Ovary (tissue), 3 donors: ENCODE data around the gene IGFLR1.

Source experiments
- CTCF ChIP-seq, 3 donors: fragments of 450-650 bp in 2 of 3; fragments of 200-600 bp in 1 of 3; IDR thresholded peaks; one replicate each; pipeline versions ENCODE4 v1.5.1 to v1.8.0; 2016 to 2022; ENCODE audit warnings: antibody characterized with exemption in 3 of 3, mild to moderate bottlenecking in 1 of 3
- EP300 ChIP-seq: sonication (generic); formaldehyde crosslinking; IDR thresholded peaks from one replicate; pipeline ENCODE4 v1.6.1; 2017; ENCODE audit warnings: antibody characterized with exemption
- POLR2A ChIP-seq: fragments of 450-650 bp; IDR thresholded peaks from one replicate; pipeline ENCODE4 v1.6.1; 2017; ENCODE audit warnings: antibody characterized with exemption, mild to moderate bottlenecking, moderate library complexity
- donor health status: DM: no; HTN: no; CAD: no.

GRCh38 chr19:35780058-35780457 is 37.8 kb upstream of the IGFLR1 start:
- no peak for TF ChIP-seq CTCF (IDR thresholded peaks at IDR 0.05)
- no peak for TF ChIP-seq EP300
- TF ChIP-seq POLR2A = no peak
